Adrenal gland (tissue), 12 donors: Measurements from ENCODE around the gene TRAF2. TPM values are rescaled to one million over a fixed set of nuclear protein-coding genes. Genes with fewer than 3 reads are reported as not detected.

Source experiments
- DNase-seq, 7 donors: peaks; one replicate each; pipeline ENCODE4 v3.0.0-alpha.2; 2019 to 2020
- H3K27ac ChIP-seq, 5 donors: fragments of 200-600 bp; sonication (generic) in 4 of 5; 1 replicate in 3 of 5; 2 replicates in 2 of 5; pipeline versions ENCODE4 v1.5.1 to v1.8.0; 2016 to 2020; ENCODE audit warnings: mild to moderate bottlenecking in 1 of 5
- H3K27me3 ChIP-seq: fragments of 200-600 bp; 2 replicates; pipeline ENCODE4 v1.8.0; 2021
- H3K36me3 ChIP-seq, 2 donors: fragments of 200-600 bp; replicated peaks in 1 of 2; 1 replicate in 1 of 2; 2 replicates in 1 of 2; pipeline versions ENCODE4 v1.5.1 to v1.8.0; 2018 to 2022
- H3K4me1 ChIP-seq, 2 donors: fragments of 200-600 bp; replicated peaks in 1 of 2; 1 replicate in 1 of 2; 2 replicates in 1 of 2; pipeline versions ENCODE4 v1.5.1 to v1.8.0; 2018 to 2021
- H3K4me3 ChIP-seq, 4 donors: fragments of 200-600 bp; sonication (generic) in 3 of 4; one replicate each; pipeline ENCODE4 v1.5.1; 2016 to 2018
- H3K9me3 ChIP-seq, 3 donors: fragments of 200-600 bp; sonication (generic) in 1 of 3; replicated peaks in 1 of 3; 1 replicate in 2 of 3; 2 replicates in 1 of 3; pipeline versions ENCODE4 v1.5.1 to v1.8.0; 2016 to 2021
- POLR2A ChIP-seq, 2 donors: fragments of 450-650 bp; IDR thresholded peaks; one replicate each; pipeline ENCODE4 v1.6.1; 2017; ENCODE audit warnings: antibody characterized with exemption in 2 of 2, mild to moderate bottlenecking in 2 of 2, moderate library complexity in 1 of 2
- WGBS, 4 donors: extraction: QIAGEN DNeasy Blood & Tissue Kit in 2 of 4; methylation state at CpG; one replicate each; pipeline versions ENCODE4 v1.1.5 to v1.1.7; 2013 to 2017; 5-methylcytosine and 5-hydroxymethylcytosine counted together
- intact Hi-C, 2 donors: fragments of 100-400 bp; cut with DNase I; formaldehyde crosslinking; loops; one replicate each; pipeline versions ENCODE4 v1.14.1 to v1.15.0; 2022 to 2023
- polyA plus RNA-seq, 3 donors: library from polyadenylated mRNA; stranded (reverse); fragments of 200-250 nt in 2 of 3; fragments of 350-450 nt in 1 of 3; fragmentation: Illumina TruSeq in 1 of 3; extraction: RNeasy Lipid Tissue Mini Kit (QIAGEN cat#74804) in 1 of 3; gene quantifications; one replicate each; pipeline ENCODE4 v1.2.3, GENCODE V29; 2013 to 2014
- total RNA-seq, 9 donors: library from RNA; depleted of rRNA in 4 of 9; stranded (reverse); fragments of >200 nt in 4 of 9; fragments of 120-200 nt in 1 of 9; fragmentation: NEBNext Ultra II Directional in 1 of 9; extraction: Animal tissue kit (Norgen Biotek cat#: 25700) in 1 of 9; gene quantifications; one replicate each; pipeline versions ENCODE4 v1.1.0 to v1.2.4, GENCODE V29; 2013 to 2023
- TF ChIP-seq, protein P1 (sequence below), 6 experiments: fragments of 450-650 bp in 4 of 6; fragments of 200-600 bp in 2 of 6; sonication (generic) in 1 of 6; IDR thresholded peaks; 1 replicate in 5 of 6; 2 replicates in 1 of 6; pipeline versions ENCODE4 v1.5.1 to v1.8.0; 2016 to 2021; ENCODE audit warnings: antibody characterized with exemption in 6 of 6, mild to moderate bottlenecking in 2 of 6, moderate library complexity in 1 of 6
- donor health status: healthy with polysubstance abuse.
- donor health status: Bipolar disorder and iron deficiency.
- donor health status: DM: yes; HTN: yes; CAD: no.
- donor health status: DM: no; HTN: no; CAD: no.
- donor health status: DM: no; HTN: no; CAD: no.
- donor health status: DM: yes; HTN: yes; CAD: no.

TRAF2 gene
- total and polyA plus RNA-seq, 12 donors = 3.4 to 24.7 (median 10.6) TPM

DNA sequence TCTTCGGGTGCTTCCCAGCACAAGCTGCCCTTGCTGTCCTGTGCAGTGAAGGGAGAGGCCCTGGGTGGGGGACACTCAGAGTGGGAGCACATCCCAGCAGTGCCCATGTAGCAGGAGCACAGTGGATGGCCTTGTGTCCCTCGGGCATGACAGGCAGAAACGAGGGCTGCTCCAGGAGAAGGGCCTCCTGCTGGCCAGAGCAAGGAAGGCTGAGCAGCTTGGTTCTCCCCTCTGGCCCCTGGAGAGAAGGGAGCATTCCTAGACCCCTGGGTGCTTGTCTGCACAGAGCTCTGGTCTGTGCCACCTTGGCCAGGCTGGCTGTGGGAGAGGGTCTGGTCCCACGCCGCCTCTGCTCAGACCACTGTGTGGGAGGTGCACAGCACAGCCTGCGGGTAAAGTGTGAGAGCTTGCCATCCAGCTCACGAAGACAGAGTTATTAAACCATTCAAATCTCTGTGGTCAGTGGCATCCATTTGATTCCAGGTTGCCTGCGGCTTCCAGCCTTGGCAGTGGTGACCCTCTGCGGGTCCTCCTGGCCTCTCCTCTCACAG lies 39.9 kb downstream of the TRAF2 start:
- H3K4me3 ChIP-seq = no peak overlapping the region
- WGBS, 4 donors = 86 to 95% (median 93%) methylated on average over 7 to 9 of the region's 9 CpGs
- peaks cover 0 to 22% of the 10 kb centered on the region in 2 donors for H3K36me3 ChIP-seq
- no peaks in the 10 kb centered on the region for H3K9me3 ChIP-seq
- H3K4me1 ChIP-seq = peaks cover 0 to 9% of the 10 kb centered on the region in 2 donors
- H3K27me3 ChIP-seq = no peaks in the 10 kb centered on the region
- DNase-seq = no peak
- no peak for TF ChIP-seq POLR2A (IDR thresholded peaks at IDR 0.05)
- TF ChIP-seq, protein P1, sequence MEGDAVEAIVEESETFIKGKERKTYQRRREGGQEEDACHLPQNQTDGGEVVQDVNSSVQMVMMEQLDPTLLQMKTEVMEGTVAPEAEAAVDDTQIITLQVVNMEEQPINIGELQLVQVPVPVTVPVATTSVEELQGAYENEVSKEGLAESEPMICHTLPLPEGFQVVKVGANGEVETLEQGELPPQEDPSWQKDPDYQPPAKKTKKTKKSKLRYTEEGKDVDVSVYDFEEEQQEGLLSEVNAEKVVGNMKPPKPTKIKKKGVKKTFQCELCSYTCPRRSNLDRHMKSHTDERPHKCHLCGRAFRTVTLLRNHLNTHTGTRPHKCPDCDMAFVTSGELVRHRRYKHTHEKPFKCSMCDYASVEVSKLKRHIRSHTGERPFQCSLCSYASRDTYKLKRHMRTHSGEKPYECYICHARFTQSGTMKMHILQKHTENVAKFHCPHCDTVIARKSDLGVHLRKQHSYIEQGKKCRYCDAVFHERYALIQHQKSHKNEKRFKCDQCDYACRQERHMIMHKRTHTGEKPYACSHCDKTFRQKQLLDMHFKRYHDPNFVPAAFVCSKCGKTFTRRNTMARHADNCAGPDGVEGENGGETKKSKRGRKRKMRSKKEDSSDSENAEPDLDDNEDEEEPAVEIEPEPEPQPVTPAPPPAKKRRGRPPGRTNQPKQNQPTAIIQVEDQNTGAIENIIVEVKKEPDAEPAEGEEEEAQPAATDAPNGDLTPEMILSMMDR (IDR thresholded peaks at IDR 0.05) = no peak
- no peak overlapping the region for H3K27ac ChIP-seq
- intact Hi-C loops = no loop called here

DNA sequence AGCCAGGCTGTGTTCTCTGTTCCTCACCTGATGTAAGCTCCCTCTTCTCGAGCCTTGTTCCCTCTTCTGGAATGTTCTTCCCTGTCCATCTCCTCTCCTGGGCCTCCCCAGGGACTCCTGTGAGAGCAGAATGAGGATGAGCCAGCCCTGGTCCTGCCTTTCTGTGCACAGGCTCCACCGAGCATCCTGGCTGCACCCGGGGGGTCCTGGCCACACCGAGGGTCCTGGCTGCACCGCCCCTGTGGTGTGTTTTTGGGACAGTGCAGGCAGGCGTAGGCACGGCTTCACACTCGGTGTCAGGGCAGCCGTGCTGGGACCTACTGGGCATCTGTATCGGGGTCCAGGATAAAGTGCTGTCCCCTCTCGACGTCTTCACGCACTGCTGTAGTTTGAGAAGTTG lies 40.4 kb downstream of the TRAF2 start:
- Histone ChIP-seq H3K9me3 (no peaks in the 10 kb centered on the region), H3K27me3 (no peaks in the 10 kb centered on the region), H3K4me1 (peaks cover 0 to 5% of the 10 kb centered on the region in 2 donors), H3K4me3 (no peak overlapping the region), H3K36me3 (peaks cover 0 to 22% of the 10 kb centered on the region in 2 donors), H3K27ac (no peak overlapping the region)
- TF ChIP-seq, protein P1 (IDR thresholded peaks at IDR 0.05) = no peak
- no peak for TF ChIP-seq POLR2A (IDR thresholded peaks at IDR 0.05)
- WGBS, 4 donors = 92 to 97% (median 96%) methylated on average over 13 of the region's 13 CpGs
- no peak for DNase-seq
- intact Hi-C loops = no loop called here

DNA sequence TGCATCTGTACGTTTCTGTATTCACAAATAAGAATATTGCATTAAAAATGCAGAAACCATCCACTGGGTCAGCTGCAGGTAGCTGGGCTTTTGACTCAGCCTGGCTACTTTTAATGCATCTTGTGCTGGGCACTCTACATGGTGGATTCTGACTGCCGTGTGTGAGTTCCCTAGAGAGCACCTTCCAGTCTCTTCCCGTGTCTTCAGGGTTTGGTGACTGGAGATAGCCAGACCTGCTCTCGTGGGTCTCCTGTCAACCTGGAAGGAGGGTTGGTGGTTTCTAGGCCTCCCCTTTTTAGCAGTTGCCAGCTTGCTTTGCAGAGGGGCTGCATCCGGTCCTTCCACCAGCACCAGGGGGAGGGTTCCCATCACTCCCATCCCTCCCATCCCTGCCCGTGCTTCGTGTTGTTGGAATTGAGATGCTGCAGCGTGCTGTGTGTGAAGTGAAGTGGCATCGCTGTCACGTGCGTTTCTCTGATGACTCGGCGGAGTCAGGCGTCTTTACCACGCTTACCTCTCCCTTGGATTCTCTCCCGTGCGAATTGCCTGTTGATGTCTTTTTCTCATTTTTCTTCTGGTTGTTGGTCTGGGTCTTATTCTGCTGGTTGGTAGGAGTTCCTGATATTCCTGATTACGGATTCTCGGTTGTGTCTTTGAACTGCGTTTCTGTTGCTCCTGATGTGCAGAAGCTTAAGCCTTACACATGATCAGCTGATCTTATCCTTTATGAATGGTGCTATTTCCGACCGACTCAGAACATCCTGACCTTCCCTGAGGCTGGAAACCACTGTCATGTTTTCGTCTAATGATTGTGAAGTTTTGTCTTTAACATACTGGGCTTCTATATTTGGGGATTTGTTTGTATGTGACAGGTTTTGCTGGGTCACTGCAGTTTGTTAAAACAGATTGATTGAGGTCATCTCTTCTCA lies 41.3 kb downstream of the TRAF2 start:
- DNase-seq = no peak
- 73 to 91% (median 79%) methylated on average over 22 to 23 of the region's 23 CpGs for whole genome bisulfite sequencing, 4 donors
- Histone ChIP-seq H3K36me3 (peaks cover 0 to 22% of the 10 kb centered on the region in 2 donors), H3K27me3 (no peaks in the 10 kb centered on the region), H3K4me3 (no peak overlapping the region), H3K9me3 (no peaks in the 10 kb centered on the region), H3K4me1 (no peaks in the 10 kb centered on the region), H3K27ac (peak overlapping the region in 1 of 5 donors; percentile 47)
- TF ChIP-seq, protein P1 (IDR thresholded peaks at IDR 0.05) = no peak
- no peak for TF ChIP-seq POLR2A (IDR thresholded peaks at IDR 0.05)
- intact Hi-C loops = no loop called here

DNA sequence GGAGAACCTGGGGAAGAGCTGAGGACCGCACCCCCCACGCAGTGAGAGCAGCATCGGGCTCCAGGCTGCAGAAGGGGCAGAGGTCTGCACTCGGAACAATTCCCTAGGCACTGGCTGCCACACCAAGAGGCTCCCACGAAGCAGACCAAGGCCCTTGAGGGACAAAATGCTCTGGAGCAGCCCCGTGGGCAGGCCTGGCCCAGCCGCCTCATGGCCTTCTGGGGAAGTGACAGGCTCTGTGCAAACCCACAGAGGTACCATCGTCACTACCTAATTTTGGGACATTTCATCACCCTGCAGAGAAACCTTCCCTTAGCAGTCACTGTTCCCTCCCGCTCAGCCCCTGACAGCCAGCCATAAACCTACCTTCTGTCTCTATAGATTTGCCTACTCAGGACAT lies 42.3 kb downstream of the TRAF2 start:
- 82 to 100% (median 91%) methylated on average over 3 to 9 of the region's 9 CpGs for WGBS, 4 donors
- no peak for TF ChIP-seq POLR2A (IDR thresholded peaks at IDR 0.05)
- TF ChIP-seq, protein P1 (IDR thresholded peaks at IDR 0.05) = no peak
- peaks cover 0 to 22% of the 10 kb centered on the region in 2 donors for H3K36me3 ChIP-seq
- no peak for DNase-seq
- intact Hi-C loops = no loop called here
- no peaks in the 10 kb centered on the region for H3K27me3 ChIP-seq
- no peaks in the 10 kb centered on the region for H3K4me1 ChIP-seq
- H3K9me3 ChIP-seq = no peaks in the 10 kb centered on the region
- H3K27ac ChIP-seq = peak overlapping the region in 1 of 5 donors; percentile 47
- H3K4me3 ChIP-seq = no peak overlapping the region
